Sigmoid colon (tissue), 3 donors: ENCODE measurements around the gene MRPL54.

Experiments used
- POLR2A ChIP-seq, 2 donors: fragments of 450-650 bp; IDR thresholded peaks; one replicate each; pipeline ENCODE4 v1.6.1; 2016; ENCODE audit warnings: antibody characterized with exemption in 2 of 2, mild to moderate bottlenecking in 2 of 2, moderate library complexity in 2 of 2
- TF ChIP-seq, protein P1 (sequence below), 4 experiments: fragments of 450-650 bp in 3 of 4; fragments of 200-600 bp in 1 of 4; IDR thresholded peaks; one replicate each; pipeline ENCODE4 v1.5.1; 2016 to 2019; ENCODE audit warnings: antibody characterized with exemption in 4 of 4, mild to moderate bottlenecking in 3 of 4, moderate library complexity in 2 of 4

DNA sequence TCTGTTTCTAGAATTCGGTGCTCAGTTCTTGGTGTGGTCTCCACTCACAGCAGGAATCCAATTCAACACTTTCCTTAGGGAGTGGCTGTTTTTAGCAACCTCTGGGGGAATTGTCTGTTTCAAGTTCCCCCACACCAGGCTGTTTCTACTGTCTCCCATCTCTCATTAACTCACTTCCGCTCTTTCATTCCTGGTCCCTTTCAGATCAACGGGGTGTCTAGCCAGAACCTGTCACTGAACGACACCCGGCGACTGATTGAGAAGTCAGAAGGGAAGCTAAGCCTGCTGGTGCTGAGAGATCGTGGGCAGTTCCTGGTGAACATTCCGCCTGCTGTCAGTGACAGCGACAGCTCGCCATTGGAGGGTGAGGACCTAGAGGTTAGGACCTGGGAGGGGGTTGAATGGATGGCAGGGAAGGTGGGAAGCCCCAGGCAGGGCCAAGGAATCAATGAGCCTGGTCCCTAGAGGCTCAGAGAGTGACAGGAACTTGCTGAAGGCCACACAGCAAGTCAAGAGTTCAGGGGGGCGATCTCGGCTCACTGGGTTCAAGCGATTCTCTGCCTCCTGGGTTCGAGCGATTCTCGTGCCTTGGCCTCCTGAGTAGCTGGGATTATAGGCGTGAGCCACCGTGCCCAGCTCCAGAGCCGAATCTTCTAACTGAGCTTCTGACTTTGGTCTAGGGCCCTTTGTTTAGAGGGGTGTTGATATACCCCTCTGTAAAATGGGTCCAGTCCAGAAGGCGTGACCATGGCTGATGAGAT lies 28.8 kb upstream of the MRPL54 start:
- no peak for TF ChIP-seq POLR2A (IDR thresholded peaks at IDR 0.05)
- TF ChIP-seq, protein P1, sequence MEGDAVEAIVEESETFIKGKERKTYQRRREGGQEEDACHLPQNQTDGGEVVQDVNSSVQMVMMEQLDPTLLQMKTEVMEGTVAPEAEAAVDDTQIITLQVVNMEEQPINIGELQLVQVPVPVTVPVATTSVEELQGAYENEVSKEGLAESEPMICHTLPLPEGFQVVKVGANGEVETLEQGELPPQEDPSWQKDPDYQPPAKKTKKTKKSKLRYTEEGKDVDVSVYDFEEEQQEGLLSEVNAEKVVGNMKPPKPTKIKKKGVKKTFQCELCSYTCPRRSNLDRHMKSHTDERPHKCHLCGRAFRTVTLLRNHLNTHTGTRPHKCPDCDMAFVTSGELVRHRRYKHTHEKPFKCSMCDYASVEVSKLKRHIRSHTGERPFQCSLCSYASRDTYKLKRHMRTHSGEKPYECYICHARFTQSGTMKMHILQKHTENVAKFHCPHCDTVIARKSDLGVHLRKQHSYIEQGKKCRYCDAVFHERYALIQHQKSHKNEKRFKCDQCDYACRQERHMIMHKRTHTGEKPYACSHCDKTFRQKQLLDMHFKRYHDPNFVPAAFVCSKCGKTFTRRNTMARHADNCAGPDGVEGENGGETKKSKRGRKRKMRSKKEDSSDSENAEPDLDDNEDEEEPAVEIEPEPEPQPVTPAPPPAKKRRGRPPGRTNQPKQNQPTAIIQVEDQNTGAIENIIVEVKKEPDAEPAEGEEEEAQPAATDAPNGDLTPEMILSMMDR (IDR thresholded peaks at IDR 0.05), result no peak
